Uterus (tissue), 2 donors: Measurements from ENCODE around the gene DPP9.

ENCODE experiments used
- POLR2A ChIP-seq, 2 donors: fragments of 450-650 bp; IDR thresholded peaks; one replicate each; pipeline ENCODE4 v1.6.1; 2016; ENCODE audit warnings: antibody characterized with exemption in 2 of 2, mild to moderate bottlenecking in 1 of 2, moderate library complexity in 1 of 2
- TF ChIP-seq, protein P1 (sequence below), 4 experiments: fragments of 200-600 bp in 2 of 4; fragments of 450-650 bp in 2 of 4; sonication (generic) in 2 of 4; IDR thresholded peaks; one replicate each; pipeline ENCODE4 v1.5.1; 2016 to 2019; ENCODE audit warnings: antibody characterized with exemption in 4 of 4, mild to moderate bottlenecking in 2 of 4, moderate library complexity in 1 of 4

DNA sequence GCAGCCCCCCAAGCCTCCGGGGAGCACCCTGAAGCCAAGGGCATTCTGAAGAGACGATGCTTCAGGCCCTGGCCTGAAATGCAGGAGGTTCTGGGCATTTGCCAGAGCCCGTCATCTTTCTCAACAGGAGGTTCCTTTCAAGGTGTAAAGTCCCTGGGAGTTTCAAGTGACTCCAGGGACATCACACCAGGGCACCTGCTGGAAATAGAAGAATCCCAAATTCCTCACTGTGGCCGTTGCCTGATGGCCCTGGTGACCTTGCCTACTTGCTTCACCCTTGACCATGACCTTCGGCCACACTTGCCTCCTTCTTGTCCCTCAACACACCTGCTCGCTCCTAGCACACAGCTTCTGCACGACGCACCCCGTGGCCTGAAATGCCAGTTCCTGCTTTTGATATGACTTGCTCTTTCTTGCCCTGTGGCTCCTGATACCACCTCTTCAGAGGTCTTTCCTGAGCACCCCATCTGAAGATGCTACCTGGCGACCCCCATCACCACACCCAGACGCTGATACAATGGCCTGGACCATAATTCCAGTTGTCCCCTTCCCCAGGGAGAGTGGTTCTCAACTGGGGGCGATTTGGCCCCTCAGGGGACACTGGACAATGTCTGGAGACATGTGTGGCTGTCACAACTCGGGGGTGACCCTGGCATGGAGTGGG is 3.5 kb downstream of the DPP9 start:
- TF ChIP-seq POLR2A (IDR thresholded peaks at IDR 0.05), result no peak
- TF ChIP-seq, protein P1, sequence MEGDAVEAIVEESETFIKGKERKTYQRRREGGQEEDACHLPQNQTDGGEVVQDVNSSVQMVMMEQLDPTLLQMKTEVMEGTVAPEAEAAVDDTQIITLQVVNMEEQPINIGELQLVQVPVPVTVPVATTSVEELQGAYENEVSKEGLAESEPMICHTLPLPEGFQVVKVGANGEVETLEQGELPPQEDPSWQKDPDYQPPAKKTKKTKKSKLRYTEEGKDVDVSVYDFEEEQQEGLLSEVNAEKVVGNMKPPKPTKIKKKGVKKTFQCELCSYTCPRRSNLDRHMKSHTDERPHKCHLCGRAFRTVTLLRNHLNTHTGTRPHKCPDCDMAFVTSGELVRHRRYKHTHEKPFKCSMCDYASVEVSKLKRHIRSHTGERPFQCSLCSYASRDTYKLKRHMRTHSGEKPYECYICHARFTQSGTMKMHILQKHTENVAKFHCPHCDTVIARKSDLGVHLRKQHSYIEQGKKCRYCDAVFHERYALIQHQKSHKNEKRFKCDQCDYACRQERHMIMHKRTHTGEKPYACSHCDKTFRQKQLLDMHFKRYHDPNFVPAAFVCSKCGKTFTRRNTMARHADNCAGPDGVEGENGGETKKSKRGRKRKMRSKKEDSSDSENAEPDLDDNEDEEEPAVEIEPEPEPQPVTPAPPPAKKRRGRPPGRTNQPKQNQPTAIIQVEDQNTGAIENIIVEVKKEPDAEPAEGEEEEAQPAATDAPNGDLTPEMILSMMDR (IDR thresholded peaks at IDR 0.05), result no peak
